GM12878 (cell line): Measurements from ENCODE around the gene DCP1B. TPM values are rescaled to one million over a fixed set of nuclear protein-coding genes. Genes with fewer than 3 reads are reported as not detected.

Experiments used
- ATAC-seq: fragments of 200-7000 bp; cut with Tn5 transposase; 3 replicates; pipeline ENCODE4 v1.9.1; 2020; ENCODE audit warnings: mild to moderate bottlenecking, moderate library complexity
- BruUV-seq: library from RNA; stranded (reverse); fragments of 400-500 nt; replicated peaks from 2 replicates; lab custom pipeline; 2021; lab: Mats Ljungman, UMichigan
- CTCF ChIA-PET: fragments of 300-600 bp; sonication (Branson Sonifier 250); formaldehyde crosslinking; extraction: SDS; loops from one replicate; lab custom pipeline; 2021; ENCODE audit warnings: inconsistent platforms; lab: Yijun Ruan, JAX
- POLR2A ChIA-PET: fragments of 350-600 bp; formaldehyde crosslinking; extraction: SDS; loops from one replicate; lab custom pipeline; 2021; ENCODE audit warnings: inconsistent platforms; lab: Charles Lee
- RAD21 ChIA-PET: fragments of 300-600 bp; sonication (Branson Sonifier 250); formaldehyde crosslinking; loops from one replicate; lab custom pipeline; 2023; ENCODE audit warnings: antibody characterized with exemption; ENCODE audit not compliant: unreplicated experiment; lab: Charles Lee
- SMC1A ChIA-PET: fragments of 300-600 bp; sonication (Branson Sonifier 250); formaldehyde crosslinking; loops from one replicate; lab custom pipeline; 2023; ENCODE audit not compliant: unreplicated experiment, uncharacterized antibody; lab: Charles Lee
- DNase-seq: peaks from one replicate; pipeline ENCODE4 v3.0.0-alpha.2; 2011; ENCODE audit warnings: low read depth, low spot score
- FAIRE-seq: peaks from 3 replicates; lab custom pipeline; 2011; peaks lifted over from hg19 to GRCh38; lab: Jason Lieb, UNC
- H2AFZ ChIP-seq: 2 replicates; pipeline ENCODE4 v1.6.0; 2011; ENCODE audit warnings: low read depth, low read length, control low read depth; ENCODE audit not compliant: control insufficient read depth
- H3K27ac ChIP-seq: 2 replicates; pipeline ENCODE4 v1.5.1; 2011; ENCODE audit warnings: control low read depth; ENCODE audit not compliant: control insufficient read depth, insufficient read depth
- H3K27me3 ChIP-seq, 2 experiments: replicated peaks in 1 of 2; 2 replicates each; pipeline versions ENCODE4 v1.6.0 to v1.6.1; 2011; ENCODE audit warnings: low read length in 1 of 2; ENCODE audit not compliant: control insufficient read depth in 2 of 2, insufficient read depth in 2 of 2
- H3K36me3 ChIP-seq, 2 experiments: 2 replicates each; pipeline ENCODE4 v1.5.1; 2011; ENCODE audit warnings: low read length in 1 of 2; ENCODE audit not compliant: control insufficient read depth in 2 of 2, insufficient read depth in 2 of 2
- H3K4me1 ChIP-seq: 2 replicates; pipeline ENCODE4 v1.6.1; 2011; ENCODE audit warnings: mild to moderate bottlenecking, low read length, moderate library complexity, mixed read lengths; ENCODE audit not compliant: control insufficient read depth, insufficient read depth
- H3K4me2 ChIP-seq: 2 replicates; pipeline ENCODE4 v1.6.0; 2011; ENCODE audit warnings: control low read depth; ENCODE audit not compliant: control insufficient read depth, insufficient read depth
- H3K4me3 ChIP-seq: fragments of 200-600 bp; sonication (generic); 2 replicates; pipeline ENCODE4 v1.5.1; 2016
- H3K79me2 ChIP-seq: 2 replicates; pipeline ENCODE4 v1.6.0; 2011; ENCODE audit warnings: low read length; ENCODE audit not compliant: control insufficient read depth, insufficient read depth
- H3K9ac ChIP-seq: 2 replicates; pipeline ENCODE4 v1.8.0; 2011; ENCODE audit warnings: low read length, control low read depth, mixed read lengths; ENCODE audit not compliant: control insufficient read depth, insufficient read depth
- H3K9me3 ChIP-seq: replicated peaks from 3 replicates; pipeline ENCODE4 v1.5.1; 2011; ENCODE audit warnings: mild to moderate bottlenecking, low read length; ENCODE audit not compliant: control insufficient read depth, insufficient read depth
- H4K20me1 ChIP-seq: 2 replicates; pipeline ENCODE4 v1.6.0; 2011; ENCODE audit not compliant: control insufficient read depth, insufficient read depth
- ATF3 ChIP-seq: IDR thresholded peaks from 2 replicates; pipeline ENCODE4 v1.6.1; 2011; ENCODE audit warnings: low read depth, mild to moderate bottlenecking, low read length, moderate library complexity, borderline replicate concordance; ENCODE audit errors: extremely low read depth
- CHD1 ChIP-seq: IDR thresholded peaks from 2 replicates; pipeline ENCODE4 v1.6.1; 2012; ENCODE audit warnings: low read depth, low read length, improper control_type of control experiment
- GATAD2B ChIP-seq: fragments of 450-650 bp; conservative IDR thresholded peaks from 2 replicates; pipeline ENCODE4 v1.6.1; 2017; ENCODE audit warnings: low read depth, mild to moderate bottlenecking, moderate library complexity
- LARP7 ChIP-seq: fragments of 450-650 bp; IDR thresholded peaks from 2 replicates; pipeline ENCODE4 v1.6.1; 2017; ENCODE audit warnings: mild to moderate bottlenecking
- MYB ChIP-seq: fragments of 150-350 bp; IDR thresholded peaks from 2 replicates; pipeline ENCODE4 v1.6.1; 2014; ENCODE audit warnings: mild to moderate bottlenecking, low read depth, low read length, borderline replicate concordance
- NR2C2 ChIP-seq: IDR thresholded peaks from 2 replicates; pipeline ENCODE4 v1.6.1; 2011; ENCODE audit warnings: borderline replicate concordance, low read depth; ENCODE audit not compliant: control insufficient read depth, insufficient read length
- PML ChIP-seq: IDR thresholded peaks from 2 replicates; pipeline ENCODE4 v1.6.1; 2012; ENCODE audit warnings: low read length, inconsistent platforms
- RELB ChIP-seq: fragments of 450-650 bp; IDR thresholded peaks from 2 replicates; pipeline ENCODE4 v1.6.1; 2017; ENCODE audit warnings: low read depth, mild to moderate bottlenecking, moderate library complexity
- SUZ12 ChIP-seq: fragments of 200-600 bp; sonication (generic); IDR thresholded peaks from one replicate; pipeline ENCODE4 v1.6.1; 2018; ENCODE audit warnings: antibody characterized with exemption, mild to moderate bottlenecking; ENCODE audit not compliant: unreplicated experiment
- TAF1 ChIP-seq: IDR thresholded peaks from 2 replicates; pipeline ENCODE4 v1.6.1; 2011; ENCODE audit warnings: mild to moderate bottlenecking, low read depth, low read length, borderline replicate concordance
- WGBS: methylation state at CpG from one replicate; pipeline ENCODE4 v1.1.6; 2016; ENCODE audit warnings: low lambda C conversion rate; ENCODE audit not compliant: insufficient replicate concordance, insufficient coverage; ENCODE audit errors: missing lambda C conversion rate; 5-methylcytosine and 5-hydroxymethylcytosine counted together
- in situ Hi-C: fragments of 300-500 bp; cut with MboI; formaldehyde crosslinking; loops from 9 replicates; pipeline ENCODE4 v1.14.3; 2018; ENCODE audit warnings: mixed read lengths
- intact Hi-C: fragments of 100-400 bp; cut with micrococcal nuclease; formaldehyde crosslinking; loops from one replicate; pipeline ENCODE4 v1.14.2; 2022; ENCODE audit not compliant: unreplicated experiment
- polyA plus RNA-seq, 11 experiments: library from polyadenylated mRNA; depleted of rRNA in 4 of 11; unstranded in 6 of 11; stranded (reverse) in 5 of 11; fragments of >200 nt; fragmentation: Nextera tagmentation in 4 of 11; fragmentation: Illumina TruSeq in 1 of 11; extraction: Ambion mirVana in 4 of 11; extraction: Trizol in 1 of 11; gene quantifications; 1 replicate in 1 of 11; 2 replicates in 10 of 11; pipeline versions ENCODE4 v1.2.1 to v1.2.3, GENCODE V29; 2011 to 2016; ENCODE audit warnings: inconsistent platforms in 2 of 11, missing spikeins in 2 of 11, low read depth in 1 of 11
- total RNA-seq, 4 experiments: library from RNA; depleted of rRNA in 3 of 4; stranded (reverse); fragments of >200 nt in 3 of 4; fragmentation: Illumina TruSeq in 1 of 4; extraction: Trizol in 1 of 4; gene quantifications; 2 replicates each; pipeline versions ENCODE4 v1.2.1 to v1.2.3, GENCODE V29; 2013 to 2021

The DCP1B gene
- total and polyA plus RNA-seq, 10 of the 15 experiments (the other 5 are each of a cell fraction or from before 2014, with no cell fraction given), result 1.3 to 23.4 (median 15.3) TPM

GRCh38 chr12:1977109-1977508, 27.1 kb downstream of the DCP1B start:
- Histone ChIP-seq H3K9me3 (no peaks in the 10 kb centered on the region), H2AFZ (no peak overlapping the region), H3K79me2 (no peaks in the 10 kb centered on the region), H3K9ac (no peak overlapping the region), H3K27ac (no peak overlapping the region), H3K36me3 (no peaks in the 10 kb centered on the region), H3K4me2 (no peak overlapping the region), H3K4me1 (no peaks in the 10 kb centered on the region), H3K4me3 (no peak overlapping the region), H4K20me1 (no peaks in the 10 kb centered on the region), H3K27me3 (no peaks in the 10 kb centered on the region)
- WGBS, result 89% methylated on average over 6 of the region's 6 CpGs
- ChIA-PET POLR2A (interaction anchor here (0.5 kb wide), 1 partner anchor 501 kb away, joined by 5 read pairs; no protein-coding TSS in a partner anchor), SMC1A (no interaction called here), RAD21 (no interaction called here), CTCF (interaction anchor here (1.3 to 1.4 kb wide), 2 partner anchors 11 to 186 kb away, joined by 4 read pairs; no protein-coding TSS in a partner anchor)
- DNase-seq (no peak), FAIRE-seq (no peak), ATAC-seq (no peak)
- TF ChIP-seq ATF3 (no peak), SUZ12 (no peak)
- intact Hi-C loops (no loop called here), in situ Hi-C loops (no loop called here)
- no TSS peak for BruUV-seq

GRCh38 chr12:1974812-1975211, 29.4 kb downstream of the DCP1B start:
- no peak for TF ChIP-seq GATAD2B
- TF ChIP-seq TAF1, result no peak
- no peak for TF ChIP-seq PML
- TF ChIP-seq RELB, result no peak
- TF ChIP-seq NR2C2, result no peak
- no peak for TF ChIP-seq CHD1
- TF ChIP-seq LARP7, result no peak
- TF ChIP-seq MYB, result no peak
- intact Hi-C loops (no loop called here), in situ Hi-C loops (no loop called here)
- ChIA-PET SMC1A (interaction anchor here (0.7 to 2.0 kb wide), 5 partner anchors 9 to 382 kb away, joined by 3 to 7 read pairs (median 4); no protein-coding TSS in a partner anchor), RAD21 (interaction anchor here (0.9 to 1.9 kb wide), 2 partner anchors 35 to 75 kb away, joined by 3 to 7 read pairs; no protein-coding TSS in a partner anchor), POLR2A (interaction anchor here (0.6 kb wide), 1 partner anchor 21 kb away, joined by 5 read pairs; no protein-coding TSS in a partner anchor), CTCF (interaction anchor here (1.0 to 1.7 kb wide), 4 partner anchors 17 to 348 kb away, joined by 3 to 5 read pairs (median 4); no protein-coding TSS in a partner anchor)
- DNase-seq (no peak), ATAC-seq (no peak), FAIRE-seq (no peak)
- no peak overlapping the region for H3K4me3 ChIP-seq
- no peaks in the 10 kb centered on the region for H3K4me1 ChIP-seq
- H3K4me2 ChIP-seq, result no peak overlapping the region
- no peaks in the 10 kb centered on the region for H3K9me3 ChIP-seq
- H3K27ac ChIP-seq, result no peak overlapping the region
- H3K9ac ChIP-seq, result no peak overlapping the region
- H3K27me3 ChIP-seq, result no peaks in the 10 kb centered on the region
- BruUV-seq, result no TSS peak
- no peak overlapping the region for H2AFZ ChIP-seq
- no peaks in the 10 kb centered on the region for H3K79me2 ChIP-seq
- 95% methylated on average over 1 of the region's 1 CpG for WGBS
- no peaks in the 10 kb centered on the region; a peak in 1 of 4 replicates for H3K36me3 ChIP-seq
- no peaks in the 10 kb centered on the region for H4K20me1 ChIP-seq
